Epidermal melanocyte (primary cell): Measurements from ENCODE around the gene AKAP9.
"Not testable (repeated sequence)": the region's sequence is repeated elsewhere in the genome, so short reads cannot be mapped to it uniquely, and the experiment has no call there.

Source experiments
- DNase-seq: peaks from one replicate; pipeline ENCODE4 v3.0.0; 2011; ENCODE audit warnings: low spot score; ENCODE audit not compliant: insufficient read length

AKAP9 gene

DNA sequence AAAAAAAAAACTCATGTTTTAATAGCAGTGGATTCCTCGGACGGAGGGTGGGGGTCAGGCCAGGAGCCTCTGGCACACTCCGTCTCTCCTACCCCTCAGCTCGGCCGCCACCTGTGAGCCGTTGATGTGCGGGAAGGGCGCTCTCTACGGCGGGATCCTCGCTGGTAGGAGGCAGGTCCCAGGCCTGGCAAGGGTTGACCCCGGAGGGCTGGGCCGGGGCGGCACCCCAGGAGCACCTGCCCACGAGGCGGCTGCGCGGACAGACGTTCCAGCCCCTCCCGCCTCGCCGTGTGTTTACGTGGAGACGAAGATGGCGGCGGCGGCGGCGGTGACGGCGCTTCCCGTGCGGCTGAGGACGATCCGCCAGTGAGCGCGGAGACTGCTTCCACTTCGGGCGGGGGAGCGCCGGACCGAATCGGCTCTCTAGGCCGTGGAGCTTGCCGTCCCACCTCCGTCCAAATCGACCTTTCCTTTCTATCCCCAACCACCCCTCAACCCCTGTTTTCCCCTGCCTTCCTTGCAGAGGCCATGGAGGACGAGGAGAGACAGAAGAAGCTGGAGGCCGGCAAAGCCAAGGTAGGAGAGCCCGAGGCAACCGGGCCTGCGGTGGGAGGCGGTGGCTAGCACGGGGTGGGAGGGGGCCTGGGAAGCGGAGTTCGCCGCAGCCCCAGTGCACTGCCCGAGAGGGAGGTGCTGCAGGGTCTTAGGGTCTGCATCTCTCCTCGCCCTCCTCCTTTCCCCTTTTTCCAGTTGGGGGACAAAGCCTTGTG lies at the start of gene AKAP9:
AKAP9 (plus strand) TSS at position 291 of the 770 bp plus-strand sequence; CDS start at position 529, 238 bp downstream.
- no peak for DNase-seq

GRCh38 chr7:91892099-91892705 lies 48.5 kb upstream of the AKAP9 start:
- DNase-seq: no peak

DNA sequence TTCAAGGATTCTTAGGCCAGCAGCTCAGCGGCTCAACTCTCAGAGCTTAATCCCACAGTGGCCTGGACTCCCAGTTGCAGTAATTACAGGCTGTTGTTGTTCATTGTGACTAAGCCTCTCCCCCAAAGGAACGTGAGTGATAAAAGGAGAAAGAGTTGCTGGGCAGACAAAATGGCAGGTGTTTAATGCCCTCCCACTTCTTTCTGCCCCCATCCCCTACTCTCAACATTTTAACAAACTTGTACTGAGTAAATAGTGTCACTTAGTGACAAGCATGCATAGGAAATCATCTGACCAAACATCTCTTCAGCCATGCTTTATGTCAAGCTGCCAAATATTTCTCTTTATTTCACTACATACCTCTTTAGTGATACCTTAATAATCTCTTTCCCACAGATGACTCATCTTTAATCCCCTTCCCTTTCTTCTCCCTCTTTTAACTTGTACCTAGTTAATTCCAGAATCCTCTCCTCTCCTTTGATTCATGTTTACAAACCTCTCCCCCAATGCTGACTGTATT lies 47.8 kb upstream of the AKAP9 start:
- no peak for DNase-seq

DNA sequence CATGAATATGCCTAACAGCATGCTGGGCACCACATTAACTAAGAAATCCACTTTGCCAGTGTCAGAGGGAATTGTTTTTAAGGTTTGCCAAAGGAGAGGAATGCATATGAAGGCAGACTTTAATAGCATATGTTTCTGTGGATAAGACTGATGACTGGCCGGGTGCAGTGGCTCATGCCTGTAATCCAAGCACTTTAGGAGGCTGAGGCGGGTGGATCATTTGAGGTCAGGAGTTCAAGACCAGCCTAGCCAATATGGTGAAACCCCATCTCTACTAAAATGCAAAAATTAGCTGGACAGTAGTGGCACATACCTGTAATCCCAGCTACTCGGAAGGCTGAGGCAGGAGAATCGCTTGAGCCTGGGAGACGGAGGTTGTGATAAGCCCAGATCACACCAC lies 47.0 kb upstream of the AKAP9 start:
- DNase-seq: not testable (repeated sequence)

DNA sequence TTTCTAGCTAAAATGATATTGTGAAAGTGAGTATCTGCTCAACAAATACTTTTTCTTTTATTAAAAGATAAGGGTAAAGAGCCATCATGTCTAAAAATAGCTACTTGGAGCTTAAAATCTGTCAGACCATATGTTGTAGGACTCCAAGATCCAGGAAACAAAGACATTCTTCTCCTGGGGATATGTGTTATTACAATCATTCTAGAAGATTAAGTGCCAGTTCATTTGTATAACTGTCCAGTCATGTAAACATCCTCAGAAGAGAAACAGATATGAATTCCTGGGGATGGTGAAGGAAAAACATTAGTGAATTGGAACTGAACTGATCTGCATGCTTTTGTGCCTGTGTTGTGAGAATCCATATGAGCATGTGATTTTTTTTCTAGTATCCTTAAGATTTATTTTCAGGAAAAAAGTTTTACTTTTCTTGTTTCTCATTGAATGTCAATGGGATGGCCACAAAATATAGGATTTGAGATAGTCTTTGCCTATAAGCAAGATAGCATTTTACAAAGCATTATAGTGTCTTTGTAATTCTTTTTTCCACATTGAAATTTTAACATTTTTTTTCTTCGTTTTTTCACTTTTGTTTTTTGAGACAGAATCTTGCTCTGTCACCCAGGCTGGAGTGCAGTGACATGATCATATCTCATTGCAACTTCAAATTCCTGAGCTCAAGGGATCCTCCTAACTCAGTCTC lies 45.7 kb upstream of the AKAP9 start:
- DNase-seq: no peak

DNA sequence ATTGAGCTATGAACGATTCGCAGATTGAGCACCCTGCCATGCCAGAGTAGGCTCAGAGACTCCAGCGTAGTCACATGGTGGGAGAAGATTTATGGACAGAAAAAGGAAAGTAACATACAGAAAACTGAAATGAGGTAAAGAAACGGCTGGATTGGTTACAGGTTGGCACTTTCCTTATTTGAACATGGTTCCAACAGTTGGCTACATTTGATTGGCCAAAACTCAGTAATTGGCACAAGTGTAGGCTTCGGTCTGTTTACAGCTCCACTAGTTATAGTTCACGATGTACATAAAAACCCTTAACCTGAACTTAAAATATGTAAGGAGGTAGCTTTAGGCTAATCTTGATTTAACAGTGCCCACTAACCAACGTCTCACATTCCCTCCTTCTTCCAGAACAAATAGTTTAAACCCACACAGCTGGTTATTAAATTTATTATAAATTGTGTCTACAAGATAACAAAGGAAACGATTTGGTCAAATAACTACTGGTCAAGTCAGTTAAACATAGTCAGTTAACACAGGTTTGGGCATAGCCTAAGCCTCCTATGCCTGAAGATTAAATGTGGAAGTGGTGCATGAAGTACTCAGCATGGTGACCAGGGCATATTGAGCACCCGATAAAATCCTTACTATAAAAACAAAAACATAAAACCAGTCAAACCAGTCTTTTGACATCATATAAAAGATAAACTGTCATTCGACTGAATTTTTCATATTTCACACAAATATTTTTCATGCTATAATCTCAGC lies 42.2 kb upstream of the AKAP9 start:
- DNase-seq: no peak

DNA sequence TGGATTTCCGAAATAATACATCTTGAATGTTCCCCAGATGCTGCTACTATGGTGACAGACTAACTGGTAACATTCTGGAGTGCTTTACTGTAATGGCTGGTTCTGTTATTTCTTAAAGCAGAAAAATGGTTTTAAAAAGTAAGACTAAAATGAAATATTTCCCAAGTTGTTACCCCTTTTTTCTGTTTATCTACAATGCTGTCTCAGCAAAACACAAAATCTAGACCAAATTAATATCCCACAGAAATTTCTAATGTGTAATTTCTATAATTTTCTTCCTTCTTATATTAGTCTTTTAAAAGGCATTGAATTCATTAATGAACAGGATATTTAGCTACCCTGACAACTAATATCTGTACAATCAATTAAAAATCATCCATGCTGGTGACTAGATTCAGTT lies 41.1 kb upstream of the AKAP9 start:
- no peak for DNase-seq

DNA sequence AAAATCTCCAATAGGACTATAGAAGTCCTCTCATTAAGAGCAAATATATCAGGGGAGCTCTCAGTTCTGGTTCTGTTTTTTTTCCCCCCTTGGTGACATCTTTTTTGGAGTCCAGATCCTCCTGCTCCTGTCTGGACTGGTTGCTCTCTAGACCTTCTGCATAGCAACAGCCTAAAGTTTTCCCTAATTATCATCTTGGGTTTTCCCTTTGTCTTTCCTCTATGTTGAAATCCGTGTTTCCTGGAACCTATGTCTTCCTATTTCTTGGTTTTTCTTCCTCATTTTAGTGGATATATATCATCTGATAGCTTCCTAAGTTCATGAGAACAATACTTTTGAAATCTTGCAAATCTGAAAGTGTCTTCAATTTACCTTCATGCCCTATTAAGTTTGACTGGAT lies 30.5 kb upstream of the AKAP9 start:
- no peak for DNase-seq

GRCh38 chr7:91911121-91911520 lies 29.5 kb upstream of the AKAP9 start:
- no peak for DNase-seq

DNA sequence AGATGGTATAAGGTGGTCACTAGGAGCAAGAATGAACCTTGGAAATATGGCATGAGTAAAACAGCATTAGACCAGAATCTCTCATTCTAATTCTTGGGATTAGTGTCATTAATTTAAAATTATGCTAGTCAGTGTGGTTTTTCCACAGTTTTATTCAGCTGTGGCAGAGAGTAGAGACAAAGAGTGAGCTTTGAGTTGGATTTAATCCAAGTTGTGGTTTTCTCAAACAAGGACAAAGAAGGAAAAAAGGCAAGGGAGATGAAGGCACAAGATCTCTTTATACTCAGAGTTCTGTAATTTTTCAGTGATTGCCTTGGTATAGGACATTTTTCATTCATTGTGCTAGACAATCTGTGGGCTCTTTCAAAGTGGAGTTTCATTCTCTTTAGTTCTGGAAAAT lies 28.2 kb upstream of the AKAP9 start:
- DNase-seq: no peak

DNA sequence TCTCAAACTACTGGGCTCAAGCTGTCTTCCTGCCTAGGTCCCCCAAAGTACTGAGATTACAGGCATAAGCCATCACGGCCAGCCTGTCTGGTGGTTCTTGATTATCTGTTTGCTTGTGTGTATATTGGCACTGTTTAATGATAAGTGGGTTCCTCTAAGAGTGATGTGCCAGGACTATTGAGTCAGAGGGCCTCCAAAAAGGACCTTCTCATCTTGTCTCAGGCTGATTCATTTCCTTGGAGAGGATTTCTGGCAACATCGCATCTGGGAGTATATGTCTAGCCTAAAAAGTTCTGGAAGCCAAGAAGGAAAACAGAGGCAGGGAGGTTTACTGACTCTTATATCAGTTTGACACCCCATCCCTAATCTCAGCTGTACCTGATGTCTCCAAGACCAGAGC lies 27.1 kb upstream of the AKAP9 start:
- no peak for DNase-seq

DNA sequence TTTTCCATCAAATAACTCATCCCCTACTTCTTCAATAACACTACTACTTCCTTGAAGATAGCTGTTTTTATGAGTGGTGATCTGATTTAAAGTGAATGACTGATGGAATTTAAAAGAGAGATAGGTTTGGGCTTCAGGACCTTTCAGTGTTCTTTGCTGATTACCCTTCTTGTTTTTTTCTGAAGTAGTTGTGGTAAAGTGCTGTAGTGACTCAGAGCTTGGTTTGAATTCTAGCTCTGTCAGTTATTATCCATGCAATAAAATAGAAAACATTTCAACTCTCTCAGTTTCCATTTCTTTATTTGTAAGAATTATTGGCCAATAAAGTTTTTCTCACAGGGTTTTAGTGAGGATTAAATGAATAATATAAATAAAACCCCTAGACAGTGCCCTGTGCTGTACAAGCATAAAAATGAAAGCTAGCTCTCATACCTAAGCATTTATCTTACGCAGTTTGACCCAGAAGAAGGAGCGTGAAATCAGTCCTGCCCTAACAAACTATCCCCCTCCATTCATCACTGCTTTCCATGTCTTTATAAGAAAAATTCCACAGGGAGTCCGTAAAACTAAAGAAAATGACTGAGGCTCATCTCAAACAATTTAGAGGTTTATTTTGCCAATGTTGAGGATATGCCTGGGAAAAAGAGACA lies 25.1 kb upstream of the AKAP9 start:
- DNase-seq: no peak

GRCh38 chr7:91916051-91916440 lies 24.6 kb upstream of the AKAP9 start:
- DNase-seq: no peak

- no peak for DNase-seq
These were observed 22.3 kb upstream of the AKAP9 start for GRCh38 chr7:91918356-91918755.

- DNase-seq: no peak
These were observed 17.8 kb upstream of the AKAP9 start for GRCh38 chr7:91922857-91923256.

DNA sequence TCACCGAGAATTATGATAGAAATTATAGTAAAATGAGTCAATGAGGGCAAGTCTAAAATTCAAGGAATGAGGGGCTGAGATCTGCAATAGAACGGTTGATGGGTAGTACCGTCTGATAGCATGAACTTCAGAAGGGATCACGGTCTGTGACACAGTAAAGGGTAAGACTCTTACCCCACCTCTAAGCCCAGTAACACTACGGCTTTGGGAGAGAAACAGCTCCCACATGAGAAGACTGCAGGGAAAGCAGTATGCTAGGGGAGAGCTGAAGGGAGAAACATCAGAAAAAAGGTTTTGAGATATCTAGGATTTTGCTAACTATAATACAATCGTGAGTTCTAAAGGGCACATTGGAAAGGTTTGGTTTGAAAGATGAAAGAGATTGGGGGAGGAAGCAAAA lies 12.8 kb upstream of the AKAP9 start:
- DNase-seq: no peak

GRCh38 chr7:91929463-91929862 lies 11.2 kb upstream of the AKAP9 start:
- no peak for DNase-seq

DNA sequence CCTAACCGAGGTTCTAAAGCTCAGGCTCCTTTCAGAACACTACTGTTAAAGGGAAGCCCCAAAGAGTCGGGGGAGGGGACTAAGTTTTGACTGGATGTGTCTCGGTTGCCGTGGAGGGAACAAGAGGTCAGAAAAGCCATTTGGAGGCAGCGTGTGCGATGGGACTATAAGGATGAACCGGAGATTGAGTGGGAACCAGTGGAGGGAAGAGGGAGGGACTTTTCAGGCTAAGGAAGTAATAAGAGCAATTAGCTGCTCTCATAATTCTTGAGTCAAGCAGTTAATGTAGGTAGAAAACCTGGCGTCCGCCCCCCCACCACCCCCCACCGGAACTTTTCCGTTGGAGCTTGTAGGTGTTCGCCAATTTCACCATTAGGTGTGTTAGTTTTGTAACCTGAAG lies 491 bp upstream of the AKAP9 start:
- no peak for DNase-seq

DNA sequence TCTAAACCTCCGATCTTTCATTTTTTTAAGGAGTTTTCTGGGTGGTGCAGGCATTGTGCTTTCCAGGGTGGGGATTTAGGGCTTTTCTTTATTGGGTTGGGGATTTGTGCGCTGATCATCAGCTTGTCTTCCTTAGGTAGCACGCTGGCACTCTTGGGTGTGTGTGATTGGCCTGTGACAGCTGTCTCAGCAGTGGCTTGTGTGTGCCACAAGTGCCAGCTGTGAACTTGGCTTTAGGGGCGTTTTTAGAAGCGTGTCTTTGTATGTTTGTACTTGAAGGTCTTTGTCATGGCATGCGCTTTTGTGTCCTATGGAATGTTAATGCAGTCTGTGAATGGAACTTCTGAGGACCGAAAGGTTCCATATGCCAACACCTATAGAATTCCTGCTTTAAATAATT lies 788 bp downstream of the AKAP9 start:
- DNase-seq: no peak

- DNase-seq: no peak
These were observed 1.6 kb downstream of the AKAP9 start for GRCh38 chr7:91942312-91942711.

- not testable (repeated sequence) for DNase-seq
These were observed 4.3 kb downstream of the AKAP9 start for GRCh38 chr7:91944970-91945369.
